OCI-LY1 (cell line): Measurements from ENCODE around the gene DTHD1.

Experiments used
- H2AFZ ChIP-seq: fragments of 200-600 bp; sonication (generic), shearing (Covaris generic); 2 replicates; pipeline ENCODE4 v1.6.0; 2014; ENCODE audit warnings: antibody characterized with exemption, mild to moderate bottlenecking, low read length
- H3F3A ChIP-seq: fragments of 200-600 bp; sonication (generic), shearing (Covaris generic); 2 replicates; pipeline ENCODE4 v1.6.0; 2014; ENCODE audit warnings: mild to moderate bottlenecking, antibody characterized with exemption, low read length, moderate library complexity; ENCODE audit not compliant: insufficient read depth
- H3K27ac ChIP-seq: fragments of 200-600 bp; sonication (generic); 2 replicates; pipeline ENCODE4 v1.5.1; 2014; ENCODE audit warnings: low read length, mixed run types, mild to moderate bottlenecking, low read depth; ENCODE audit not compliant: poor library complexity, severe bottlenecking
- H3K27me3 ChIP-seq: fragments of 200-600 bp; sonication (generic); 2 replicates; pipeline ENCODE4 v1.6.0; 2014; ENCODE audit warnings: antibody characterized with exemption, mild to moderate bottlenecking, low read length, moderate library complexity; ENCODE audit not compliant: insufficient read depth
- H3K36me3 ChIP-seq: fragments of 200-600 bp; sonication (generic); 2 replicates; pipeline ENCODE4 v1.6.1; 2014; ENCODE audit warnings: mild to moderate bottlenecking, antibody characterized with exemption, low read length, moderate library complexity, mixed read lengths; ENCODE audit not compliant: insufficient read depth
- H3K4me1 ChIP-seq: fragments of 200-600 bp; sonication (generic); 2 replicates; pipeline ENCODE4 v1.5.1; 2014; ENCODE audit warnings: mild to moderate bottlenecking, low read length, moderate library complexity; ENCODE audit not compliant: insufficient read depth, severe bottlenecking
- H3K4me2 ChIP-seq: fragments of 200-600 bp; sonication (generic), shearing (Covaris generic); 2 replicates; pipeline ENCODE4 v1.6.1; 2014; ENCODE audit warnings: low read length
- H3K4me3 ChIP-seq: fragments of 200-600 bp; sonication (generic); 2 replicates; pipeline ENCODE4 v1.5.1; 2014; ENCODE audit warnings: low read length, low read depth, mild to moderate bottlenecking, mixed read lengths; ENCODE audit not compliant: poor library complexity, severe bottlenecking
- H3K79me2 ChIP-seq: fragments of 200-600 bp; shearing (Covaris generic); 2 replicates; pipeline ENCODE4 v1.6.1; 2016; ENCODE audit warnings: mixed run types, low read length, mixed read lengths; ENCODE audit not compliant: insufficient read depth
- H3K9ac ChIP-seq: fragments of 200-600 bp; sonication (generic), shearing (Covaris generic); 2 replicates; pipeline ENCODE4 v1.6.1; 2014; ENCODE audit warnings: mild to moderate bottlenecking, low read length, mixed read lengths
- H3K9me2 ChIP-seq: fragments of 200-600 bp; sonication (generic), shearing (Covaris generic); 2 replicates; pipeline ENCODE4 v1.6.1; 2014; ENCODE audit warnings: low read depth, mild to moderate bottlenecking, low read length, mixed read lengths
- H3K9me3 ChIP-seq: fragments of 200-600 bp; shearing (Covaris generic); 2 replicates; pipeline ENCODE4 v1.6.1; 2014; ENCODE audit warnings: low read length, mixed read lengths
- H4K20me1 ChIP-seq: fragments of 200-600 bp; sonication (generic), shearing (Covaris generic); 2 replicates; pipeline ENCODE4 v1.6.0; 2016; ENCODE audit warnings: mild to moderate bottlenecking, low read length; ENCODE audit not compliant: insufficient read depth
- CTCF ChIP-seq: fragments of 200-600 bp; sonication (generic), shearing (Covaris generic); IDR thresholded peaks from 2 replicates; pipeline ENCODE4 v1.5.1; 2017; ENCODE audit warnings: mild to moderate bottlenecking, antibody characterized with exemption, low read length, moderate library complexity, mixed read lengths
- EZH2 ChIP-seq: fragments of 200-600 bp; sonication (generic), shearing (Covaris generic); IDR thresholded peaks from 2 replicates; pipeline ENCODE4 v1.8.0; 2017; ENCODE audit warnings: borderline replicate concordance, mixed run types, mild to moderate bottlenecking, antibody characterized with exemption, low read length, moderate library complexity, mixed read lengths

The DTHD1 gene

GRCh38 chr4:36388710-36389109 is 107.3 kb downstream of the DTHD1 start:
- no peak for TF ChIP-seq EZH2
- no peak for TF ChIP-seq CTCF
- no peaks in the 10 kb centered on the region for H4K20me1 ChIP-seq
- H3K9me2 ChIP-seq: no peaks in the 10 kb centered on the region

GRCh38 chr4:36391411-36391810 is 110.0 kb downstream of the DTHD1 start:
- Histone ChIP-seq H3K4me1 (peaks cover 11% of the 10 kb centered on the region), H3K27me3 (0 out of 2 replicates have a peak, but pooled peaks cover 5% of the 10 kb centered on the region), H3K36me3 (no peaks in the 10 kb centered on the region), H2AFZ (no peak overlapping the region), H3K79me2 (no peaks in the 10 kb centered on the region), H4K20me1 (no peaks in the 10 kb centered on the region), H3K4me2 (no peak overlapping the region), H3K9me3 (no peaks in the 10 kb centered on the region), H3F3A (no peaks in the 10 kb centered on the region), H3K4me3 (no peak overlapping the region), H3K9me2 (no peaks in the 10 kb centered on the region), H3K9ac (no peak overlapping the region), H3K27ac (no peak overlapping the region)
- TF ChIP-seq CTCF: no peak
- TF ChIP-seq EZH2: no peak

More at GRCh38 chr4:36388710-36389109, 107.3 kb downstream of the DTHD1 start:
- Histone ChIP-seq H2AFZ (no peak overlapping the region), H3K9me3 (no peaks in the 10 kb centered on the region), H3F3A (no peaks in the 10 kb centered on the region), H3K4me2 (no peak overlapping the region), H3K79me2 (no peaks in the 10 kb centered on the region), H3K27ac (no peak overlapping the region), H3K4me1 (peaks cover 13% of the 10 kb centered on the region), H3K9ac (no peak overlapping the region), H3K4me3 (no peak overlapping the region), H3K36me3 (no peaks in the 10 kb centered on the region), H3K27me3 (0 out of 2 replicates have a peak, but pooled peaks cover 5% of the 10 kb centered on the region)

GRCh38 chr4:36392024-36392423 is 110.6 kb downstream of the DTHD1 start:
- 0 out of 2 replicates have a peak, but pooled peaks cover 5% of the 10 kb centered on the region for H3K27me3 ChIP-seq
- H3K9ac ChIP-seq: no peak overlapping the region
- H3F3A ChIP-seq: no peaks in the 10 kb centered on the region
- H3K79me2 ChIP-seq: no peaks in the 10 kb centered on the region
- no peaks in the 10 kb centered on the region for H3K36me3 ChIP-seq
- H2AFZ ChIP-seq: no peak overlapping the region
- no peaks in the 10 kb centered on the region for H4K20me1 ChIP-seq
- H3K4me3 ChIP-seq: no peak overlapping the region
- no peak for TF ChIP-seq CTCF
- TF ChIP-seq EZH2: no peak
- no peaks in the 10 kb centered on the region for H3K9me3 ChIP-seq
- no peak overlapping the region for H3K27ac ChIP-seq
- no peak overlapping the region for H3K4me2 ChIP-seq
- peaks cover 6% of the 10 kb centered on the region for H3K4me1 ChIP-seq
- H3K9me2 ChIP-seq: no peaks in the 10 kb centered on the region
